GM18502 (cell line): ENCODE measurements around the gene PKLR.

Experiments
- ATAC-seq: cut with Tn5 transposase; IDR thresholded peaks from one replicate; pipeline ENCODE4 v1.9.1; 2021; ENCODE audit warnings: mild to moderate bottlenecking; ENCODE audit not compliant: unreplicated experiment, poor library complexity

The PKLR gene

GRCh38 chr1:155287987-155288543 lies 13.2 kb downstream of the PKLR start:
- ATAC-seq, result no peak

GRCh38 chr1:155286544-155286943 lies 14.7 kb downstream of the PKLR start:
- ATAC-seq, result no peak

GRCh38 chr1:155285631-155286044 lies 15.6 kb downstream of the PKLR start:
- no peak for ATAC-seq

- ATAC-seq, result no peak
Measured at GRCh38 chr1:155285063-155285462, 16.2 kb downstream of the PKLR start.

GRCh38 chr1:155284476-155284875 lies 16.8 kb downstream of the PKLR start:
- ATAC-seq, result no peak

GRCh38 chr1:155282488-155283091 lies 18.6 kb downstream of the PKLR start:
- ATAC-seq, result no peak

GRCh38 chr1:155279268-155279667 lies 22.0 kb downstream of the PKLR start:
- no peak for ATAC-seq

- ATAC-seq, result no peak
Measured at GRCh38 chr1:155278689-155279160, 22.5 kb downstream of the PKLR start.

- ATAC-seq, result no peak
Measured at GRCh38 chr1:155277902-155278688, 23.1 kb downstream of the PKLR start.

- ATAC-seq, result peak; percentile 67
Measured at GRCh38 chr1:155277070-155277901, 24.0 kb downstream of the PKLR start, which contains the start of gene HCN3. Gene HCN3, plus strand, starts transcription at chr1:155277463. Its CDS starts 128 bp downstream, at chr1:155277591.

GRCh38 chr1:155273343-155274245 lies 27.6 kb downstream of the PKLR start, which contains the start of gene CLK2:
Gene CLK2, minus strand, starts transcription at chr1:155273504. Its CDS starts 2,527 bp downstream, at chr1:155270977.
- ATAC-seq, result peak; percentile 84

- peak; percentile 44 for ATAC-seq
Measured at GRCh38 chr1:155272466-155273342, 28.5 kb downstream of the PKLR start.

GRCh38 chr1:155269381-155269780 lies 31.9 kb downstream of the PKLR start:
- no peak for ATAC-seq

GRCh38 chr1:155268630-155269029 lies 32.6 kb downstream of the PKLR start:
- no peak for ATAC-seq

GRCh38 chr1:155267373-155267772 lies 33.9 kb downstream of the PKLR start:
- ATAC-seq, result no peak

GRCh38 chr1:155266553-155266952 lies 34.7 kb downstream of the PKLR start:
- no peak for ATAC-seq

- ATAC-seq, result no peak
Measured at GRCh38 chr1:155263067-155263466, 38.2 kb downstream of the PKLR start.
